ENCODE measurements around the gene OR1I1.

OR1I1 gene

GRCh38 chr19:15124572-15125231 is 42.7 kb downstream of the OR1I1 start:
- H3K4me3 ChIP-seq (ENCODE audit: low read depth, low read length): peak overlapping the region; percentile 84
- TF ChIP-seq, protein P1, sequence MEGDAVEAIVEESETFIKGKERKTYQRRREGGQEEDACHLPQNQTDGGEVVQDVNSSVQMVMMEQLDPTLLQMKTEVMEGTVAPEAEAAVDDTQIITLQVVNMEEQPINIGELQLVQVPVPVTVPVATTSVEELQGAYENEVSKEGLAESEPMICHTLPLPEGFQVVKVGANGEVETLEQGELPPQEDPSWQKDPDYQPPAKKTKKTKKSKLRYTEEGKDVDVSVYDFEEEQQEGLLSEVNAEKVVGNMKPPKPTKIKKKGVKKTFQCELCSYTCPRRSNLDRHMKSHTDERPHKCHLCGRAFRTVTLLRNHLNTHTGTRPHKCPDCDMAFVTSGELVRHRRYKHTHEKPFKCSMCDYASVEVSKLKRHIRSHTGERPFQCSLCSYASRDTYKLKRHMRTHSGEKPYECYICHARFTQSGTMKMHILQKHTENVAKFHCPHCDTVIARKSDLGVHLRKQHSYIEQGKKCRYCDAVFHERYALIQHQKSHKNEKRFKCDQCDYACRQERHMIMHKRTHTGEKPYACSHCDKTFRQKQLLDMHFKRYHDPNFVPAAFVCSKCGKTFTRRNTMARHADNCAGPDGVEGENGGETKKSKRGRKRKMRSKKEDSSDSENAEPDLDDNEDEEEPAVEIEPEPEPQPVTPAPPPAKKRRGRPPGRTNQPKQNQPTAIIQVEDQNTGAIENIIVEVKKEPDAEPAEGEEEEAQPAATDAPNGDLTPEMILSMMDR (IDR thresholded peaks at IDR 0.05; ENCODE audit: low read depth, low read length, missing control alignments): no peak
- DNase-seq (ENCODE audit: low read depth): no peak

DNA sequence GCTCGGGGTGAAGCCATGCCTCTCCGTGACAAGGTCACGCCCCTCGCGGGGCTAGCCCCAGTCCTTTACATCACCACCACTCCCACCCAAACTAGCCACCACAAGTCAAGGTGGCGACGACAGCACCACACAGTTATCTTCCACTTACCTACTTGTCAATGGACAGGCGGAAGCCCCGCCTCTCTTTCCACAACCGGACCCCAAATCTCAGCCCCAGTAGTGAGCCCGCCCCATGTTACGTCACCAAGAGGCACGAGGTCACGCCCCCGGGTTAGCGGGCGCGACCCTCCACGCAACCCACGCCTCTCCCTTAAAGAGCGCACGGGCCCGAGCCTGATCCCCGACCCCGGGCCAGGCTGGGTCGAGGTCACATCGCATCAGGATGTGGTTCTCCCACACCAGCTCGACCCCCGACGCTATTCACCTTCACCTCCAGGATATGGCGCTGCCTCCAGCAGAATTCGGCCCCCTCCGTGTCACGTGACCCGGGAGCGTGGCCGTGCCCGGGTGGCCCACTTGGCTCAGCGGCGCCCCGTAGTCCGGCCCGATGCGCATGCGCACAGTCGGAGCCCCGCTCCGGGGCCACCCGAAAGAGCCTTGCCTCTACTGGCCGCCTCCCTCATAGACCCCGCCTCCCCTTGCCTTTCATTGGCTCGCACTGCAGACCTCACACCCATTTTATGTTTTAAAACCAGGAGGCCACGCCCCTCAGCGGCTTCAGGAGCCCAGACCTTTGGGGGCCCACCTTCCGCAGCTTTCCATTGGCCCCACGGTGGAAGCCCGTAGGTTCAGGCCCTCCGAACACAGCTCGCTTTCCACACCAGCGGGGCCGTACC is 43.4 kb downstream of the OR1I1 start:
- peak overlapping the region; percentile 84 for H3K4me3 ChIP-seq (ENCODE audit: low read depth, low read length)
- TF ChIP-seq, protein P1 (IDR thresholded peaks at IDR 0.05; ENCODE audit: low read depth, low read length, missing control alignments): no peak
- DNase-seq (ENCODE audit: low read depth): peak; percentile 95

- TF ChIP-seq, protein P1 (IDR thresholded peaks at IDR 0.05; ENCODE audit: low read depth, low read length, missing control alignments): no peak
- peak overlapping the region; percentile 45 for H3K4me3 ChIP-seq (ENCODE audit: low read depth, low read length)
- DNase-seq (ENCODE audit: low read depth): no peak
Observed at GRCh38 chr19:15126131-15126910, 44.3 kb downstream of the OR1I1 start.

GRCh38 chr19:15128162-15128770 is 46.3 kb downstream of the OR1I1 start:
- TF ChIP-seq, protein P1 (IDR thresholded peaks at IDR 0.05; ENCODE audit: low read depth, low read length, missing control alignments): no peak
- DNase-seq (ENCODE audit: low read depth): no peak
- no peak overlapping the region for H3K4me3 ChIP-seq (ENCODE audit: low read depth, low read length)

- TF ChIP-seq, protein P1 (IDR thresholded peaks at IDR 0.05; ENCODE audit: low read depth, low read length, missing control alignments): no peak
- no peak for DNase-seq (ENCODE audit: low read depth)
- H3K4me3 ChIP-seq (ENCODE audit: low read depth, low read length): no peak overlapping the region
Observed at GRCh38 chr19:15129856-15130585, 48.0 kb downstream of the OR1I1 start.

Data from GM12864 (cell line).